GM12878 (cell line): Measurements from ENCODE around the gene LSP1.

Experiments used
- CBX5 ChIP-seq: sonication (generic); IDR thresholded peaks from 2 replicates; pipeline ENCODE4 v1.6.1; 2016; ENCODE audit warnings: low read depth, moderate library complexity, mild to moderate bottlenecking, inconsistent platforms
- EZH2 ChIP-seq: IDR thresholded peaks from 2 replicates; pipeline ENCODE4 v1.6.1; 2012; ENCODE audit warnings: low read depth, mild to moderate bottlenecking, control low read depth, inconsistent platforms, low read length, borderline replicate concordance; ENCODE audit not compliant: control insufficient read depth
- FOS ChIP-seq: IDR thresholded peaks from 3 replicates; pipeline ENCODE4 v1.6.1; 2011; ENCODE audit warnings: borderline replicate concordance; ENCODE audit not compliant: insufficient read length; ENCODE audit errors: extremely low read depth
- GABPA ChIP-seq: IDR thresholded peaks from 2 replicates; pipeline ENCODE4 v1.6.1; 2014; ENCODE audit warnings: antibody characterized with exemption, low read depth, mild to moderate bottlenecking, inconsistent platforms
- HDGF ChIP-seq: fragments of 450-650 bp; IDR thresholded peaks from 2 replicates; pipeline ENCODE4 v1.6.1; 2016; ENCODE audit warnings: antibody characterized with exemption
- KDM1A ChIP-seq: fragments of 200-600 bp; sonication (generic); IDR thresholded peaks from 2 replicates; pipeline ENCODE4 v1.6.1; 2016; ENCODE audit warnings: borderline replicate concordance
- MEF2A ChIP-seq: IDR thresholded peaks from 2 replicates; pipeline ENCODE4 v1.6.1; 2011; ENCODE audit warnings: low read depth, mild to moderate bottlenecking, low read length, moderate library complexity; ENCODE audit not compliant: insufficient read depth
- MTA2 ChIP-seq: fragments of 450-650 bp; IDR thresholded peaks from 2 replicates; pipeline ENCODE4 v1.6.1; 2016; ENCODE audit warnings: low read depth, mild to moderate bottlenecking, moderate library complexity
- POLR2A ChIP-seq: IDR thresholded peaks from 2 replicates; pipeline ENCODE4 v1.6.1; 2011; ENCODE audit warnings: low read depth, mild to moderate bottlenecking, low read length
- SIN3A ChIP-seq: IDR thresholded peaks from 2 replicates; pipeline ENCODE4 v1.6.1; 2012; ENCODE audit warnings: low read depth, low read length, improper control_type of control experiment
- TF ChIP-seq, protein P1 (sequence below), 3 experiments: IDR thresholded peaks in 2 of 3; conservative IDR thresholded peaks in 1 of 3; 2 replicates each; pipeline ENCODE4 v1.5.1; 2011; ENCODE audit warnings: low read depth in 3 of 3, low read length in 3 of 3, mild to moderate bottlenecking in 3 of 3, control low read depth in 2 of 3, moderate library complexity in 2 of 3, inconsistent platforms in 1 of 3, mixed read lengths in 1 of 3; ENCODE audit not compliant: control insufficient read depth in 2 of 3, insufficient read depth in 1 of 3; ENCODE audit errors: extremely low read depth in 1 of 3
- TF ChIP-seq, protein P2 (sequence below): fragments of 150-350 bp; IDR thresholded peaks from 2 replicates; pipeline ENCODE4 v1.6.1; 2016; ENCODE audit warnings: low read depth, low read length

GRCh38 chr11:1866226-1866625, 13.3 kb downstream of the LSP1 start:
- no peak for TF ChIP-seq FOS
- TF ChIP-seq MTA2: no peak
- TF ChIP-seq KDM1A: no peak
- TF ChIP-seq EZH2: no peak
- TF ChIP-seq POLR2A: peak; percentile 21
- no peak for TF ChIP-seq CBX5
- TF ChIP-seq GABPA: no peak
- TF ChIP-seq SIN3A: no peak
- TF ChIP-seq, protein P1, sequence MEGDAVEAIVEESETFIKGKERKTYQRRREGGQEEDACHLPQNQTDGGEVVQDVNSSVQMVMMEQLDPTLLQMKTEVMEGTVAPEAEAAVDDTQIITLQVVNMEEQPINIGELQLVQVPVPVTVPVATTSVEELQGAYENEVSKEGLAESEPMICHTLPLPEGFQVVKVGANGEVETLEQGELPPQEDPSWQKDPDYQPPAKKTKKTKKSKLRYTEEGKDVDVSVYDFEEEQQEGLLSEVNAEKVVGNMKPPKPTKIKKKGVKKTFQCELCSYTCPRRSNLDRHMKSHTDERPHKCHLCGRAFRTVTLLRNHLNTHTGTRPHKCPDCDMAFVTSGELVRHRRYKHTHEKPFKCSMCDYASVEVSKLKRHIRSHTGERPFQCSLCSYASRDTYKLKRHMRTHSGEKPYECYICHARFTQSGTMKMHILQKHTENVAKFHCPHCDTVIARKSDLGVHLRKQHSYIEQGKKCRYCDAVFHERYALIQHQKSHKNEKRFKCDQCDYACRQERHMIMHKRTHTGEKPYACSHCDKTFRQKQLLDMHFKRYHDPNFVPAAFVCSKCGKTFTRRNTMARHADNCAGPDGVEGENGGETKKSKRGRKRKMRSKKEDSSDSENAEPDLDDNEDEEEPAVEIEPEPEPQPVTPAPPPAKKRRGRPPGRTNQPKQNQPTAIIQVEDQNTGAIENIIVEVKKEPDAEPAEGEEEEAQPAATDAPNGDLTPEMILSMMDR (IDR thresholded peaks at IDR 0.05 in 2 of 3, conservative IDR thresholded peaks at IDR 0.05 in 1 of 3; ENCODE audit: control insufficient read depth in 2 of 3, extremely low read depth in 1 of 3, insufficient read depth in 1 of 3, low read depth in 3 of 3, low read length in 3 of 3): no peak
- TF ChIP-seq, protein P2, sequence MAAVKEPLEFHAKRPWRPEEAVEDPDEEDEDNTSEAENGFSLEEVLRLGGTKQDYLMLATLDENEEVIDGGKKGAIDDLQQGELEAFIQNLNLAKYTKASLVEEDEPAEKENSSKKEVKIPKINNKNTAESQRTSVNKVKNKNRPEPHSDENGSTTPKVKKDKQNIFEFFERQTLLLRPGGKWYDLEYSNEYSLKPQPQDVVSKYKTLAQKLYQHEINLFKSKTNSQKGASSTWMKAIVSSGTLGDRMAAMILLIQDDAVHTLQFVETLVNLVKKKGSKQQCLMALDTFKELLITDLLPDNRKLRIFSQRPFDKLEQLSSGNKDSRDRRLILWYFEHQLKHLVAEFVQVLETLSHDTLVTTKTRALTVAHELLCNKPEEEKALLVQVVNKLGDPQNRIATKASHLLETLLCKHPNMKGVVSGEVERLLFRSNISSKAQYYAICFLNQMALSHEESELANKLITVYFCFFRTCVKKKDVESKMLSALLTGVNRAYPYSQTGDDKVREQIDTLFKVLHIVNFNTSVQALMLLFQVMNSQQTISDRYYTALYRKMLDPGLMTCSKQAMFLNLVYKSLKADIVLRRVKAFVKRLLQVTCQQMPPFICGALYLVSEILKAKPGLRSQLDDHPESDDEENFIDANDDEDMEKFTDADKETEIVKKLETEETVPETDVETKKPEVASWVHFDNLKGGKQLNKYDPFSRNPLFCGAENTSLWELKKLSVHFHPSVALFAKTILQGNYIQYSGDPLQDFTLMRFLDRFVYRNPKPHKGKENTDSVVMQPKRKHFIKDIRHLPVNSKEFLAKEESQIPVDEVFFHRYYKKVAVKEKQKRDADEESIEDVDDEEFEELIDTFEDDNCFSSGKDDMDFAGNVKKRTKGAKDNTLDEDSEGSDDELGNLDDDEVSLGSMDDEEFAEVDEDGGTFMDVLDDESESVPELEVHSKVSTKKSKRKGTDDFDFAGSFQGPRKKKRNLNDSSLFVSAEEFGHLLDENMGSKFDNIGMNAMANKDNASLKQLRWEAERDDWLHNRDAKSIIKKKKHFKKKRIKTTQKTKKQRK: no peak
- no peak for TF ChIP-seq MEF2A
- no peak for TF ChIP-seq HDGF
